ENCODE results near the gene LIMK1. TPM values are rescaled to one million over a fixed set of nuclear protein-coding genes. Genes with fewer than 3 reads are reported as not detected.
"Not testable (repeated sequence)": the region's sequence is repeated elsewhere in the genome, so short reads cannot be mapped to it uniquely, and the experiment has no call there.

Gene LIMK1
- total RNA-seq, 1 experiment from 2014 or later, result 56.3 TPM

DNA sequence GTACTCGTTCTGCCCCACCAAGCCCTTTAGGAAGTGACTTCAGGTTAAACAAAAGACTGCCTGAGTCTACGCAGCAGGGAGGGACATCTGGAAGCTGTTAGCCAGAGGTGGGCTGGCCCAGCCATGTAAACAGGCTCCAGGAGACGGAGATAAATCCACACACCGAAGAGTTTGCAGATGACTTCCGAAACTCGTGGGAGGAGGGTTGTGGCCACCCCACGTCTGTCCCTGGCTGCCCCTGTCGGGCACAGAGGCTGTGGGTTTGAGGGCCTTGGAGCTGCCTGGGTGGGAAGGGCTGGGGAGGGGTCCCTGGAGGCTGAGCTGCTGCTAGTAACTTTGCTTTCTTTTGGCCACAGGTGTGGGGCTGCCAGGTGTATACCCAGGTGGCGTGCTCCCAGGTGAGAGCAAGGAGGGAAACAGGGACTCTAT is 40.1 kb upstream of the LIMK1 start (continued):
- TF ChIP-seq TCF7L2 (IDR thresholded peaks at IDR 0.05; ENCODE audit: borderline replicate concordance, extremely low read depth, insufficient read depth, insufficient read length) (no peak), CBX3 (IDR thresholded peaks at IDR 0.05; ENCODE audit: low read depth) (no peak), FOSL1 (IDR thresholded peaks at IDR 0.05; ENCODE audit: low read depth) (no peak)

DNA sequence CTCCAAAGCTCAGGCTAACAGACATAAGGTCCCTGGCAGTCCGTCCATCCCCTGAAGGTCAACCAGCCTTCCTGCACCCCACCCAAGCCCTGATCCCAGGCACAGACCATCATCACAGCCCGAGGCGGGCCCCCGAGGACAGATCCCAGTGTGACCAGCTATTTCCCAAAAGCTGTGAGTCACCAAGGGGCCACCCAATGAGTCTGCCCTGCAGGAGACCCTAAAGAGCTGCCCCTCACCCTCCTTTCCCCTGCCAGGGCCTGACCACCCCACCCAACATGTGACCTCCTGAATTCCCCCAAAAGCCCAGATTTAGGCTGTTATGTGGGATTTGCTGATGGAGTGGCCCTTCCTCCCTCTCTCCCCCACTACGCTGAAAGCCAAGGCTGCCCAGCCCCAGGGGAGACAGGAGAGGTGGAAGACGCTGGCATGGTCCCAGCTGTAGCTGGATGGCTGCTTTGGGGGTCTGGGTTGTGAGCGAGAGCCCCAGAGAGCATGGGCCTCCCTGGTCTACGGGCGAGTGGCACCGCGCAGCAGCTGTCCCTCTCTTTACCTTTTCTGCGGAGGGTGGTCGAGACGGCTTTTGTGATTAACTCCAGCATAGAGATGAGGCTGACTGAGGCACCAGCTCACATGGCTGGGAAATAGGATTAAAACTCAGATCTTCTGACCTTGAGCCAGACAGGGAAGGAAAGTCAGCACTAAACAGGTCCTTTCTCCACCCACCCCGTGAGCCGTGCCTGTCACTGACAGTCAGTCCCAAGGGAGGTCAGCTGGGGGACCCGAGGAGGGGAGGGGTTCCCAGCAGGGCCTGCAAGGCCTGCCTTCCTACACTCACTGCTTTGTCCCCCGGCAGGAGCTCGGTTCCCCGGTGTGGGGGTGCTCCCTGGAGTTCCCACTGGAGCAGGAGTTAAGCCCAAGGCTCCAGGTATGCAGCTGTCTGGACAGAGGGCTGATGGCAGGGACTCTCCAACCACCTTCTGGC is 38.9 kb upstream of the LIMK1 start:
- ChIA-PET CTCF (interaction anchor here (1.9 kb wide), 1 partner anchor 18 kb away, joined by 7 read pairs; no protein-coding TSS in a partner anchor), RAD21 (ENCODE audit: low non-redundant PET in 1 of 2, low total read pairs in 2 of 2, uncharacterized antibody in 2 of 2, unreplicated experiment in 2 of 2) (no interaction called here), POLR2A (no interaction called here)
- TF ChIP-seq RAD21 (IDR thresholded peaks at IDR 0.05; ENCODE audit: low read depth) (no peak), POLR2AphosphoS5 (IDR thresholded peaks at IDR 0.05; ENCODE audit: low read depth, low read length) (no peak), ZNF274 (IDR thresholded peaks at IDR 0.05; ENCODE audit: low read depth, low read length) (no peak), CBX3 (IDR thresholded peaks at IDR 0.05; ENCODE audit: low read depth) (no peak), JUND (IDR thresholded peaks at IDR 0.05) (no peak), SP1 (IDR thresholded peaks at IDR 0.05; ENCODE audit: low read depth) (no peak), TCF7L2 (IDR thresholded peaks at IDR 0.05; ENCODE audit: borderline replicate concordance, extremely low read depth, insufficient read depth, insufficient read length) (no peak), ZFX (IDR thresholded peaks at IDR 0.05) (no peak), SIN3A (IDR thresholded peaks at IDR 0.05; ENCODE audit: low read depth) (no peak), EZH2phosphoT487 (IDR thresholded peaks at IDR 0.05; ENCODE audit: borderline replicate concordance) (no peak), EGR1 (IDR thresholded peaks at IDR 0.05; ENCODE audit: low read depth) (no peak)
- TF ChIP-seq, protein P1, sequence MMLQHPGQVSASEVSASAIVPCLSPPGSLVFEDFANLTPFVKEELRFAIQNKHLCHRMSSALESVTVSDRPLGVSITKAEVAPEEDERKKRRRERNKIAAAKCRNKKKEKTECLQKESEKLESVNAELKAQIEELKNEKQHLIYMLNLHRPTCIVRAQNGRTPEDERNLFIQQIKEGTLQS (IDR thresholded peaks at IDR 0.05), result no peak
- TF ChIP-seq, protein P2, sequence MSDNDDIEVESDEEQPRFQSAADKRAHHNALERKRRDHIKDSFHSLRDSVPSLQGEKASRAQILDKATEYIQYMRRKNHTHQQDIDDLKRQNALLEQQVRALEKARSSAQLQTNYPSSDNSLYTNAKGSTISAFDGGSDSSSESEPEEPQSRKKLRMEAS (IDR thresholded peaks at IDR 0.05), result no peak
- TF ChIP-seq, protein P3, sequence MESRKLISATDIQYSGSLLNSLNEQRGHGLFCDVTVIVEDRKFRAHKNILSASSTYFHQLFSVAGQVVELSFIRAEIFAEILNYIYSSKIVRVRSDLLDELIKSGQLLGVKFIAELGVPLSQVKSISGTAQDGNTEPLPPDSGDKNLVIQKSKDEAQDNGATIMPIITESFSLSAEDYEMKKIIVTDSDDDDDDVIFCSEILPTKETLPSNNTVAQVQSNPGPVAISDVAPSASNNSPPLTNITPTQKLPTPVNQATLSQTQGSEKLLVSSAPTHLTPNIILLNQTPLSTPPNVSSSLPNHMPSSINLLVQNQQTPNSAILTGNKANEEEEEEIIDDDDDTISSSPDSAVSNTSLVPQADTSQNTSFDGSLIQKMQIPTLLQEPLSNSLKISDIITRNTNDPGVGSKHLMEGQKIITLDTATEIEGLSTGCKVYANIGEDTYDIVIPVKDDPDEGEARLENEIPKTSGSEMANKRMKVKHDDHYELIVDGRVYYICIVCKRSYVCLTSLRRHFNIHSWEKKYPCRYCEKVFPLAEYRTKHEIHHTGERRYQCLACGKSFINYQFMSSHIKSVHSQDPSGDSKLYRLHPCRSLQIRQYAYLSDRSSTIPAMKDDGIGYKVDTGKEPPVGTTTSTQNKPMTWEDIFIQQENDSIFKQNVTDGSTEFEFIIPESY (IDR thresholded peaks at IDR 0.05; ENCODE audit: extremely low read depth, insufficient replicate concordance, low read length), result no peak
- no peak overlapping the region for H2AFZ ChIP-seq (ENCODE audit: low read depth, low read length, poor library complexity, severe bottlenecking)
- H3K4me1 ChIP-seq (ENCODE audit: control insufficient read depth in 1 of 2, insufficient read depth in 2 of 2, low read length in 2 of 2), result peaks cover 0 to 1% of the 10 kb centered on the region in 2 experiments; a peak in 2 of 4 replicates
- H3K9ac ChIP-seq (ENCODE audit: low read length), result no peak overlapping the region
- no peaks in the 10 kb centered on the region for H3K9me3 ChIP-seq (ENCODE audit: control insufficient read depth in 1 of 2, insufficient read depth in 1 of 2, low read depth in 1 of 2, low read length in 2 of 2)
- intact Hi-C loops (cut with micrococcal nuclease), result no loop called here
- ATAC-seq (no peak), DNase-seq (ENCODE audit: low read depth, low spot score) (no peak)
- no peak overlapping the region for H3K27ac ChIP-seq (ENCODE audit: low read depth, low read length)
- H4K20me1 ChIP-seq (ENCODE audit: insufficient read depth), result no peaks in the 10 kb centered on the region
- H3K4me3 ChIP-seq (replicated peaks in 1 of 2; ENCODE audit: low read depth in 1 of 2, low read length in 2 of 2), result no peak overlapping the region
- H3K4me2 ChIP-seq (ENCODE audit: low read length), result no peak overlapping the region
- H3K9me2 ChIP-seq (ENCODE audit: insufficient read depth), result no peaks in the 10 kb centered on the region
- BruUV-seq (replicated peaks), result no TSS peak
- no peaks in the 10 kb centered on the region for H3K79me2 ChIP-seq (ENCODE audit: insufficient read depth, low read length)
- H3K36me3 ChIP-seq (ENCODE audit: control insufficient read depth in 1 of 2, insufficient read depth in 2 of 2, low read length in 2 of 2), result no peaks in the 10 kb centered on the region
- H3K27me3 ChIP-seq (ENCODE audit: insufficient read depth, low read length), result no peaks in the 10 kb centered on the region

DNA sequence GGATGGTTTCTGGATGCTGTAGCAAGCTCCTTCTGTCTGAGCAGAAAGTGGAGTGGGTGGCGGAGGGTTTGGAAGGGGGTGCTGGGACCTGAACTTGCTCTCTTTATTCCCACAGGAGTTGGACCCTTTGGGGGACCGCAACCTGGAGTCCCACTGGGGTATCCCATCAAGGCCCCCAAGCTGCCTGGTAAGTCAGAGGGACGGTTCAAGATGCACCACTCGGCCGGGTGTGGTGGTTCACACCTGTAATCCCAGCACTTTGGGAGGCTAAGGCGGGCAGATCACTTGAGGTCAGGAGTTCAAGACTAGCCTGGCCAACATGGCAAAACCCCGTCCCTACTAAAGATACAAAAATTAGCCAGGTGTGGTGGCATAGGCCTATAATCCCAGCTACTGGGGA is 37.0 kb upstream of the LIMK1 start:
- H3K36me3 ChIP-seq (ENCODE audit: control insufficient read depth in 1 of 2, insufficient read depth in 2 of 2, low read length in 2 of 2); H3K9ac ChIP-seq (ENCODE audit: low read length); H3K9me2 ChIP-seq (ENCODE audit: insufficient read depth); H3K9me3 ChIP-seq (ENCODE audit: control insufficient read depth in 1 of 2, insufficient read depth in 1 of 2, low read depth in 1 of 2, low read length in 2 of 2); H3K27me3 ChIP-seq (ENCODE audit: insufficient read depth, low read length); intact Hi-C loops (cut with micrococcal nuclease); ATAC-seq; H3K27ac ChIP-seq (ENCODE audit: low read depth, low read length); H3K79me2 ChIP-seq (ENCODE audit: insufficient read depth, low read length); H3K4me2 ChIP-seq (ENCODE audit: low read length); RAD21 ChIA-PET (ENCODE audit: low non-redundant PET in 1 of 2, low total read pairs in 2 of 2, uncharacterized antibody in 2 of 2, unreplicated experiment in 2 of 2); H4K20me1 ChIP-seq (ENCODE audit: insufficient read depth); BruUV-seq (replicated peaks); DNase-seq (ENCODE audit: low read depth, low spot score); H3K4me1 ChIP-seq (ENCODE audit: control insufficient read depth in 1 of 2, insufficient read depth in 2 of 2, low read length in 2 of 2); POLR2A ChIA-PET; H3K4me3 ChIP-seq (replicated peaks in 1 of 2; ENCODE audit: low read depth in 1 of 2, low read length in 2 of 2); H2AFZ ChIP-seq (ENCODE audit: low read depth, low read length, poor library complexity, severe bottlenecking): not testable (repeated sequence)
- CTCF ChIA-PET, result interaction anchor here (0.6 to 0.9 kb wide), 2 partner anchors 20 to 154 kb away, joined by 3 read pairs; no protein-coding TSS in a partner anchor

Measured in HCT116 (cell line).